OCI-LY7 (cell line): ENCODE results near the gene EGFR. TPM values are rescaled to one million over a fixed set of nuclear protein-coding genes. Genes with fewer than 3 reads are reported as not detected.

Source experiments
- BruUV-seq: library from RNA; stranded (reverse); fragments of 400-500 nt; replicated peaks from 2 replicates; lab custom pipeline; 2021; lab: Mats Ljungman, UMichigan
- CTCF ChIA-PET: fragments of 300-600 bp; sonication (Branson Sonifier 250); formaldehyde crosslinking; loops from one replicate; lab custom pipeline; 2022; ENCODE audit warnings: antibody characterized with exemption; ENCODE audit not compliant: unreplicated experiment; lab: Charles Lee
- POLR2A ChIA-PET: fragments of 300-600 bp; sonication (Branson Sonifier 250); formaldehyde crosslinking; loops from one replicate; lab custom pipeline; 2022; ENCODE audit warnings: antibody characterized with exemption; lab: Charles Lee
- DNase-seq: peaks from one replicate; pipeline ENCODE4 v3.0.0-alpha.2; 2015; ENCODE audit warnings: low spot score
- H2AFZ ChIP-seq: fragments of 200-600 bp; sonication (generic), shearing (Covaris generic); 2 replicates; pipeline ENCODE4 v1.6.1; 2014; ENCODE audit warnings: mild to moderate bottlenecking, antibody characterized with exemption, low read length, moderate library complexity
- H3K27ac ChIP-seq: fragments of 200-600 bp; sonication (generic); 2 replicates; pipeline ENCODE4 v1.5.1; 2014; ENCODE audit warnings: mixed run types, low read depth, mild to moderate bottlenecking, moderate library complexity, low read length, inconsistent platforms; ENCODE audit not compliant: poor library complexity, severe bottlenecking
- H3K36me3 ChIP-seq: fragments of 200-600 bp; sonication (generic); 2 replicates; pipeline ENCODE4 v1.6.1; 2014; ENCODE audit warnings: mild to moderate bottlenecking, antibody characterized with exemption, low read length, moderate library complexity, mixed read lengths; ENCODE audit not compliant: insufficient read depth
- H3K4me1 ChIP-seq: fragments of 200-600 bp; sonication (generic); 2 replicates; pipeline ENCODE4 v1.5.1; 2014; ENCODE audit warnings: mild to moderate bottlenecking, low read length; ENCODE audit not compliant: insufficient read depth, poor library complexity, severe bottlenecking
- H3K4me2 ChIP-seq: fragments of 200-600 bp; sonication (generic); 2 replicates; pipeline ENCODE4 v1.6.1; 2014; ENCODE audit warnings: mild to moderate bottlenecking, low read length
- H3K4me3 ChIP-seq: fragments of 200-600 bp; sonication (generic); 2 replicates; pipeline ENCODE4 v1.5.1; 2014; ENCODE audit warnings: mild to moderate bottlenecking, low read depth, low read length; ENCODE audit not compliant: poor library complexity, severe bottlenecking
- H3K79me2 ChIP-seq: fragments of 200-600 bp; sonication (generic); 2 replicates; pipeline ENCODE4 v1.6.1; 2016; ENCODE audit warnings: low read depth, mild to moderate bottlenecking, low read length, moderate library complexity, mixed read lengths; ENCODE audit not compliant: insufficient read depth
- H3K9me2 ChIP-seq: fragments of 200-600 bp; sonication (generic); 2 replicates; pipeline ENCODE4 v1.6.1; 2016; ENCODE audit warnings: mild to moderate bottlenecking, low read length, mixed read lengths; ENCODE audit not compliant: insufficient read depth
- H3K9me3 ChIP-seq: fragments of 200-600 bp; sonication (generic); 2 replicates; pipeline ENCODE4 v1.6.1; 2014; ENCODE audit warnings: mild to moderate bottlenecking, mixed run types, low read length, mixed read lengths
- H4K20me1 ChIP-seq: fragments of 200-600 bp; sonication (generic); 2 replicates; pipeline ENCODE4 v1.6.1; 2014; ENCODE audit warnings: mild to moderate bottlenecking, antibody characterized with exemption, low read length, moderate library complexity, mixed read lengths; ENCODE audit not compliant: insufficient read depth
- EZH2phosphoT487 ChIP-seq: fragments of 200-600 bp; sonication (generic); IDR thresholded peaks from 2 replicates; pipeline ENCODE4 v1.6.1; 2018; ENCODE audit warnings: low read depth, borderline replicate concordance, mild to moderate bottlenecking, mixed run types, antibody characterized with exemption, low read length, moderate library complexity, mixed read lengths
- intact Hi-C: fragments of 100-400 bp; cut with micrococcal nuclease; formaldehyde crosslinking; loops from one replicate; pipeline ENCODE4 v1.10.0; 2022; ENCODE audit not compliant: unreplicated experiment
- total RNA-seq, 2 experiments: library from RNA; depleted of rRNA in 1 of 2; stranded (reverse); fragments of >200 nt in 1 of 2; shearing (Covaris generic) in 1 of 2; gene quantifications; 2 replicates each; pipeline ENCODE4 v1.2.3, GENCODE V29; 2014 to 2022
- TF ChIP-seq, protein P1 (sequence below): fragments of 200-600 bp; sonication (generic); conservative IDR thresholded peaks from 2 replicates; pipeline ENCODE4 v1.5.1; 2014; ENCODE audit warnings: mild to moderate bottlenecking, antibody characterized with exemption, low read length, moderate library complexity, mixed read lengths

EGFR gene
- total RNA-seq, 2 experiments from 2014 or later = 0.27 TPM; not detected in 1

GRCh38 chr7:54995166-54995565 is 23.7 kb upstream of the EGFR start:
- Histone ChIP-seq H3K4me1 (no peaks in the 10 kb centered on the region), H3K4me3 (no peak overlapping the region), H3K27ac (no peak overlapping the region), H3K36me3 (no peaks in the 10 kb centered on the region), H3K79me2 (no peaks in the 10 kb centered on the region), H4K20me1 (no peaks in the 10 kb centered on the region), H3K9me3 (no peaks in the 10 kb centered on the region), H2AFZ (no peak overlapping the region), H3K9me2 (no peaks in the 10 kb centered on the region), H3K4me2 (no peak overlapping the region)
- intact Hi-C loops = no loop called here
- no TSS peak for BruUV-seq
- DNase-seq = no peak
- ChIA-PET POLR2A (interaction anchor here (0.6 kb wide), 1 partner anchor 1232 kb away, joined by 3 read pairs; no protein-coding TSS in a partner anchor), CTCF (no interaction called here)
- TF ChIP-seq EZH2phosphoT487 = no peak
- TF ChIP-seq, protein P1, sequence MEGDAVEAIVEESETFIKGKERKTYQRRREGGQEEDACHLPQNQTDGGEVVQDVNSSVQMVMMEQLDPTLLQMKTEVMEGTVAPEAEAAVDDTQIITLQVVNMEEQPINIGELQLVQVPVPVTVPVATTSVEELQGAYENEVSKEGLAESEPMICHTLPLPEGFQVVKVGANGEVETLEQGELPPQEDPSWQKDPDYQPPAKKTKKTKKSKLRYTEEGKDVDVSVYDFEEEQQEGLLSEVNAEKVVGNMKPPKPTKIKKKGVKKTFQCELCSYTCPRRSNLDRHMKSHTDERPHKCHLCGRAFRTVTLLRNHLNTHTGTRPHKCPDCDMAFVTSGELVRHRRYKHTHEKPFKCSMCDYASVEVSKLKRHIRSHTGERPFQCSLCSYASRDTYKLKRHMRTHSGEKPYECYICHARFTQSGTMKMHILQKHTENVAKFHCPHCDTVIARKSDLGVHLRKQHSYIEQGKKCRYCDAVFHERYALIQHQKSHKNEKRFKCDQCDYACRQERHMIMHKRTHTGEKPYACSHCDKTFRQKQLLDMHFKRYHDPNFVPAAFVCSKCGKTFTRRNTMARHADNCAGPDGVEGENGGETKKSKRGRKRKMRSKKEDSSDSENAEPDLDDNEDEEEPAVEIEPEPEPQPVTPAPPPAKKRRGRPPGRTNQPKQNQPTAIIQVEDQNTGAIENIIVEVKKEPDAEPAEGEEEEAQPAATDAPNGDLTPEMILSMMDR = no peak

- POLR2A ChIA-PET = interaction anchor here (0.6 kb wide), 1 partner anchor 1232 kb away, joined by 3 read pairs; no protein-coding TSS in a partner anchor
- intact Hi-C loops = no loop called here
- Histone ChIP-seq H3K27ac (no peak overlapping the region), H3K9me2 (no peaks in the 10 kb centered on the region), H4K20me1 (no peaks in the 10 kb centered on the region), H3K4me1 (no peaks in the 10 kb centered on the region), H3K9me3 (no peaks in the 10 kb centered on the region), H3K4me3 (no peak overlapping the region), H3K4me2 (no peak overlapping the region), H3K79me2 (no peaks in the 10 kb centered on the region), H2AFZ (no peak overlapping the region), H3K36me3 (no peaks in the 10 kb centered on the region)
- no TSS peak for BruUV-seq
- DNase-seq = no peak
- no peak for TF ChIP-seq EZH2phosphoT487
- TF ChIP-seq, protein P1 = no peak
- CTCF ChIA-PET = no interaction called here
Observed at GRCh38 chr7:54995610-54996363, 23.0 kb upstream of the EGFR start.

- Histone ChIP-seq H3K36me3 (no peaks in the 10 kb centered on the region), H3K4me2 (no peak overlapping the region), H3K9me2 (no peaks in the 10 kb centered on the region), H3K79me2 (no peaks in the 10 kb centered on the region), H3K27ac (no peak overlapping the region), H2AFZ (no peak overlapping the region), H3K4me1 (no peaks in the 10 kb centered on the region), H3K9me3 (no peaks in the 10 kb centered on the region), H4K20me1 (no peaks in the 10 kb centered on the region), H3K4me3 (no peak overlapping the region)
- TF ChIP-seq, protein P1 = no peak
- TF ChIP-seq EZH2phosphoT487 = no peak
- ChIA-PET CTCF (no interaction called here), POLR2A (no interaction called here)
- DNase-seq = no peak
- BruUV-seq = no TSS peak
- intact Hi-C loops = no loop called here
Observed at GRCh38 chr7:54996391-54996790, 22.4 kb upstream of the EGFR start.
